Activated T-helper 1 cell treated with Interleukin-2 at 50 U/mL for 16 hours (primary cell): ENCODE results near the gene HCFC1.

Experiments used
- DNase-seq: peaks from one replicate; pipeline ENCODE4 v3.0.0-alpha.2; 2020; ENCODE audit warnings: low read depth

HCFC1 gene

DNA sequence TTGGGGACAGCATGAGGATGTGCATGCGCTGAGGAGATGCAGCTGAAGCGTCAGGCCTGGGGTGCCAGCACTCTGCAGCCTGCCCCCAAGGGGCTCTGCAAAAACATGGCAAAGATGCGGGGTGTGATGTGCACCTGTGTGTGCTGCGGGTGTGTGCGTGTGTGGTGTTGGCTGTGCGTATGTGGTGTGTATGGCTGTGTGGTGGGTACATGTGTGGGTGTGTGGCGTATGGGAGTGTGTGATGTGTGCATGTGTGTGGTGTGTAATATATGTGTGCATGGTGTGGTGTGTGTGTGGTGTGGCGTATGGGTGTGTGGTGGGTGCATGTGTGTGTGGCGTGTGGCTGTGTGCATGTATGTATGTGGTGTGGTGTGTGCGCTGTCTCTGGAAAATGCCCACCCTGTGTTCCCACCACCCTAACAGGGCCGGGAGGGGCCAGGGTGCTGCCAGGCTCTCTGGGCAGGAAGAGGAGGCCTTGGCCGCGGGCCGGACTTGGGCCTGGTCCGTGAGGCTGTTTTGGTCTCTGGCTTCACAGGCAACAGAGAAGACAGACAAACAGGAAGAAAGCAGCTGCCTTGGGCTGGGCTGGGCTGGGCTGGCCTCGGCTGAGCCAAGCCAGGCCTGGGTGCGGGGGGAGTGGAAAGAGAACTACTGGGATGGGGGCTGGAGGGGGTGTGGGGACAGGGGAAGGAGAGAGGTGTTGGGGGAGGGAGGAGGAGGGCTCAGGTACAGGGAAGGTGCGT is 68.2 kb downstream of the HCFC1 start:
- DNase-seq = no peak

GRCh38 chrX:153902385-153902784 is 69.2 kb downstream of the HCFC1 start:
- DNase-seq = no peak

- no peak for DNase-seq
These were observed 69.9 kb downstream of the HCFC1 start for GRCh38 chrX:153901753-153902140.

GRCh38 chrX:153900831-153901752 is 70.5 kb downstream of the HCFC1 start:
- peak; percentile 37 for DNase-seq

- no peak for DNase-seq
These were observed 73.7 kb downstream of the HCFC1 start for GRCh38 chrX:153897899-153898298.
